ENCODE results near the gene CCDC7.
"Not testable (repeated sequence)": the region's sequence is repeated elsewhere in the genome, so short reads cannot be mapped to it uniquely, and the experiment has no call there.

The CCDC7 gene

GRCh38 chr10:32540691-32541470, 94.9 kb downstream of the CCDC7 start:
- DNase-seq = peak in 2 of 10 donors; percentile 55
- intact Hi-C loops (cut with DNase I) = no loop called here

DNA sequence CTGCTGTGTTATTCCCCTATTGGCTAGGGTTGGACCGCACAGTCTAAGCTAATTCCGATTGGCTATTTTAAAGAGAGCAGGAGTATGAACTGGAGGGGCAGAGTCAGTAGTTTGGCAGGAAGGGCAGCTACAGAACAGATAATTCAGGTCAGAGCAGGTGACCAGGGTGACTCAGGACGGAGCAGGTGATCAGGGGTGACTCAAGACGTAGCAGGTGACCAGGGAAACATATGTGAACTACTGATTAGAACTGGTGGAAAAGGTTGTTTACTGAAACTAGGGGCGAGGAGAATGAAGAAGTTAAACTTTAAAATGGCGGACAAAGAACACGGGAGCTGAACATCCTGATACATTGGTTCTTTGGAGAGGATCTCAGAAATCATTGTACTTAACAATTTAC, 102.3 kb downstream of the CCDC7 start:
- intact Hi-C loops (cut with DNase I) = no loop called here
- no peak for DNase-seq

DNA sequence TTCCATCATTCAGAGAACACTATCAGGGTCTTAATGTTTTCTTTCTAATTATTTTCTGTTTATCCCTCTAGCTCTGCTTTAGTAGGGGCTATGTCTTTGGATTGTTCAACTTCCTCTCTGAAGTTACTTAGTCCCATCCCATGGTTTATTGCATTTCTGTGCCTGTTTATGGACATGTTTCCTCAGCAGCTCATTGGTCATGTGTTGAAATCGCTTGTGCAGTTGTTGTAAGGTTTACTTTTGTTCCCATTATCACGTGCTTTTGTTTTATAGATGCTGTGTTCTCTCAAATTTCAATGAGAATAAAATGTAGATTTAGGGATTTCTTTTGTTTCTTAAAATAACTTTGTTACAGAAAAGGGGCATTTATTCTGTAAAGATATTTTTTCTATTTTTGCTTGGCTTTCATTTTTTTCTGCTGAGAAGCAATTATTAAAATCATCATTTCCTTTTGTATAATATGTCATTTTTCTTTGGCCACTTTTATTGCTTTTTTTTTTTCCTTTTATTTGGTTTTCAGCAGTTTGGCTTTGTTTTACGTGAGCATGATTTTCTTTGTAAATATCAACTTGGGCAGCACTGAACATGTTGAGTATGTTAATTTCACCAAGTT, 110.9 kb downstream of the CCDC7 start:
- intact Hi-C loops (cut with DNase I) = no loop called here
- no peak for DNase-seq

GRCh38 chr10:32562695-32563094, 116.8 kb downstream of the CCDC7 start:
- DNase-seq; intact Hi-C loops (cut with DNase I): not testable (repeated sequence)

- intact Hi-C loops (cut with DNase I) = no loop called here
- no peak for DNase-seq
Measured at GRCh38 chr10:32577448-32577847, 131.5 kb downstream of the CCDC7 start.

DNA sequence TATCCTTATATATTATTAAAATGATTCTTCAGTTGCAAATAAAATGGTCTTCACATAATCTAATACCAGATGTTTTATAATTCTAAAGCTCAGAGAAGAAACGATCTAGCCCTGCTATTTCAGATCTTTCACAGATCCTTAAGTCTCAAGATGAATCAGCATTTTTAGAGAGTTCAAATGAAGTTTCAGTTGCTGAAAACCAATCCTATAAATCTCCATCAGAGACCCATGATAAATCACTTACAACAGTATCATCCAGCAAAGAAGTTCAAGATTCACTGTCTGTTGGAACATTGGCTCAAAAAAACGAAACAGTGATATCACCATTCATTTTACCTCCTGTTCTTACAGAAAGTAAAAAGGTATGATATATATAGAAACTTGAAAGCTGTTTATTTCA, 137.0 kb downstream of the CCDC7 start:
- intact Hi-C loops (cut with DNase I) = no loop called here
- DNase-seq = no peak

DNA sequence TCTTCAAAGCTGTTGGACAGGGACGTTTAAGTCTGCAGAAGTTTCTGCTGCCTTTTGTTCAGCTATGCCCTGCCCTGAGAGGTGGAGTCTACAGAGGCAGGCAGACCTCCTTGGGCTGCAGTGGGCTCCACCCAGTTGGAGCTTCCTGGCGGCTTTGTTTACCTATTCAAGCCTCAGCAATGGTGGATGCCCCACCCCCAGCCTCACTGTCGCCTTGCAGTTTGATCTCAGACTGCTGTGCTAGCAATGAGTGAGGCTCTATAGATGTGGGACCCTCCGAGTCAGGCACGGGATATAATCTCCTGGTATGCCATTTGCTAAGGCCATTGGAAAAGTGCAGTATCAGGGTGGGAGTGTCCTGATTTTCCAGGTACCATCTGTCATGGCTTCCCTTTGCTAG, 152.1 kb downstream of the CCDC7 start:
- DNase-seq = peak in 2 of 10 donors; percentile 51 to 71
- intact Hi-C loops (cut with DNase I) = not testable (repeated sequence)

DNA sequence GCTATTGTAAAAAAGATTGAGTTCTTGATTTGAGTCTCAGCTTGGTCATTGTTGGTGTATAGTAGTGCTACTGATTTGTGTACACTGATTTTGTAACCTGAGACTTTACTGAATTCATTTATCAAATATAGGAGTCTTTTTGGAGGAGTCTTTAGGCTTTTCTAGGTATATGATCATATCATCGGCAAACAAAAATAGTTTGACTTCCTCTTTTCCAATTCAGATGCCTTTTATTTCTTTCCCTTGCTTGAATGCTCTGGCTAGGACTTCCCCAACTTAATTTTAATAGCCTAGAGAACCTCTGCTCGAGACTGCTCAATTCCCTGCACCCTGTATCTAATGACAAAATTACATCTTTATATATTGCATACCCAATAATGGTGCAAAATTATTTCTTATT, 154.4 kb downstream of the CCDC7 start:
- intact Hi-C loops (cut with DNase I) = no loop called here
- no peak for DNase-seq

GRCh38 chr10:32601562-32601961, 155.6 kb downstream of the CCDC7 start:
- DNase-seq; intact Hi-C loops (cut with DNase I): not testable (repeated sequence)

GRCh38 chr10:32605787-32606186, 159.8 kb downstream of the CCDC7 start:
- intact Hi-C loops (cut with DNase I) = no loop called here

DNA sequence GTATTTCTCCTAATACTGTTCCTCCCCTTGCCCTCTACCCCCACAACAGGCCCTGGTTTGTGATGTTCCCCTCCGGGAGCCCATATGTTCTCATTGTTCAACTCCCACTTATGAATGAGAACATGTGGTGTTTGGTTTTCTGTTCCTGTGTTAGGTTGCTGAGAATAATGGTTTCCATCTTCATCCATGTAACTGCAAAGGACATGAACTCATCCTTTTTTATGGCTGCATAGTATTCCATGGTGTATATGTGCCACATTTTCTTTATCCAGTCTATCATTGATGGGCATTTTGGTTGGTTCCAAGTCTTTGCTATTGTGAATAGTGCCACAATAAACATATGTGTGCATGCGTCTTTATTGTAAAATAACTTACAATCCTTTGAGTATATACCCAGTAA, 164.6 kb downstream of the CCDC7 start:
- intact Hi-C loops (cut with DNase I); DNase-seq: not testable (repeated sequence)

More at GRCh38 chr10:32605787-32606186, 159.8 kb downstream of the CCDC7 start:
- no peak for DNase-seq

GRCh38 chr10:32616438-32616837, 170.5 kb downstream of the CCDC7 start:
- no peak for DNase-seq
- intact Hi-C loops (cut with DNase I) = no loop called here

GRCh38 chr10:32618482-32618881, 172.5 kb downstream of the CCDC7 start:
- no peak for DNase-seq
- intact Hi-C loops (cut with DNase I) = no loop called here

DNA sequence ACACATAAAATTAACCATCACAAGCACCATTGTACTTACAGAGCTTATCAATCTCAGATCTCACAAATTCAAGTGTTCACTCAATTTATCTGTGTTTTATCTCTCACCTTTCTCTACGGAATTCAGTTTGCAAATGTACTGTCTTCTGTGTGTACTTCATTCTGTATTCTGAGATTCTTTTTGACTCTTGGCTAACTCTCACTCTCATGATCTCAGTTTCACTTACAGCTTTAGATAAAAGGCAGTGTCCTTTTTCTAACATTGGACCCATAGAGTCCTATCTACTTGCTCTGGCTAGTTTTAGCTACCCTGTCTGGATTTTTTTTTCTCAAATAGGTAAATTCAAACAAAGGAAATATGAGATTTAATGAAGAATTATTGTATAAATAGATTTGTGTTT, 176.0 kb downstream of the CCDC7 start:
- intact Hi-C loops (cut with DNase I) = no loop called here
- DNase-seq = no peak

- DNase-seq = no peak
- intact Hi-C loops (cut with DNase I) = no loop called here
Measured at GRCh38 chr10:32622409-32622808, 176.5 kb downstream of the CCDC7 start.

DNA sequence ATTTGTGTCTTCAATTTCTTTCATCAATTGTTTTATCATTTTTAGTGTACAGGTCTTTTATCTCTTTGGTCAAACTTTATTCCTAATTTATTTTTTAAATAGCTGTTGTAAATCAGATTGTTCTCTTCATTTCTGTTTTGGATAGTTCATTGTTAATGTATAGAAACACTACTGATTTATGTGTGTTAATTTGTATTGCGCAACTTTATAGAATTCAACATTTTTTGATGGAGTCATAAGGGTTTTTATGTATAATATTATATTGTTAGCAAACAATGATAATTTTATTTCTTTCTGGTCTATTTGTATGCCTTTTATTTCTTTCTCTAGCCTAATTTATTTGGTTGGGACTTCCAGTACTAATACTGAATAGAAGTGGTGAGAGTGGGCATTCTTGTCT, 181.2 kb downstream of the CCDC7 start:
- intact Hi-C loops (cut with DNase I) = no loop called here

DNA sequence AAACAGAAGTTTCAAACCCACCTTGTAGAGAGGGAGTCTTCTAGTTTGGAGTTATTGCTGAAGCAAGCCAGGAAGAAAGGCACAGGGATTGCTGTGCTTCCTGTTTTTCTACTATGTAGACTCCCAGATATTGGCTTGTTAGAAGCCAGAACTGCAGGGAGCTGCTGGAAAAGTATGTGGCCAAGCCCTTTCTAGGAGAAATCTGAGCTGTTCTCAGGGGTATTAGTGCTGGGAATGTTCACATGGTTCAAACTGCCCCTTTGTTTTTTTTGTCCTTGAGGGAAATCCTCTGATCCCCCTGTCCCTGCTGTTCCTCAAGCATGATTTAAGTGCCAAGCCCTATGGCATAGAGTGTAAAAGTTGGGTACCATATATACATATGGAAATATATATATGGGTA, 184.0 kb downstream of the CCDC7 start:
- intact Hi-C loops (cut with DNase I) = no loop called here
- DNase-seq = no peak

More for the DNA sequence above, 181.2 kb downstream of the CCDC7 start:
- no peak for DNase-seq

DNA sequence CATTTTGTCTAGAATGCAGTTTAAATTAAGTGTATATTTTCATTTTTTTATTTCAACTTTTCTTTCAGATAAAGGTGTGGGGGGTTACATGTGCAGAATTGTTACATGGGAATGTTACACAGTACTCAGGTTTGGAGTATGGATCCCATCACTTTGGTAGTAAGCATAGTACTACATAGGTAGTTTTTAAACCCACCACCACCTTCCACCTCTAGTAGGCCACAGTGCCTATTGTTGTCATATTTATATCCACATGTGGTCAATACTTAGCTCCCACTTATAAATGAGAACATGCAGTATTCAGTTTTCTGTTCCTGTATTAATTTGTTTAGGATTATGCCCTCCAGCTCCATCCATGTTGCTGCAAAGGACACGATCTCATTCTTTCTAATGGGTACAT, 200.6 kb downstream of the CCDC7 start:
- intact Hi-C loops (cut with DNase I) = no loop called here
- DNase-seq = no peak

GRCh38 chr10:32650246-32650655, 204.3 kb downstream of the CCDC7 start:
- intact Hi-C loops (cut with DNase I) = no loop called here
- no peak for DNase-seq

DNA sequence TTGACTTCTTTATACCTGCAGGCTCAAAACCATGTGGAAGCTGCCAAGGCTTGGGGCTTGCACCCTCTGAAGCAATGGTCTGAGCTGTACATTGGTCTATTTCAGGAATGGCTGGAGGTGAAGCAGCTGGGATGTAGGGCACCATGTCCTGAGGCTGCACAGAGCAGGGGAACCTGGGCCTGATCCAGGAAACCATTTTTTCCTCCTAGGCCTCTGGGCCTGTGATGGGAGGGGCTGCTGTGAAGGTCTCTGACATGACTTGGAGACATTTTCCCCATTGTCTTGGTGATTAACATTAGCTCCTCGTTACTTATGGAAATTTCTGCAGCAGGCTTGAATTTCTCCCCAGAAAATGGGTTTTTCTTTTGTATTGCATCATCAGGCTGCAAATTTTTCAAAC, 211.5 kb downstream of the CCDC7 start:
- intact Hi-C loops (cut with DNase I); DNase-seq: not testable (repeated sequence)

DNA sequence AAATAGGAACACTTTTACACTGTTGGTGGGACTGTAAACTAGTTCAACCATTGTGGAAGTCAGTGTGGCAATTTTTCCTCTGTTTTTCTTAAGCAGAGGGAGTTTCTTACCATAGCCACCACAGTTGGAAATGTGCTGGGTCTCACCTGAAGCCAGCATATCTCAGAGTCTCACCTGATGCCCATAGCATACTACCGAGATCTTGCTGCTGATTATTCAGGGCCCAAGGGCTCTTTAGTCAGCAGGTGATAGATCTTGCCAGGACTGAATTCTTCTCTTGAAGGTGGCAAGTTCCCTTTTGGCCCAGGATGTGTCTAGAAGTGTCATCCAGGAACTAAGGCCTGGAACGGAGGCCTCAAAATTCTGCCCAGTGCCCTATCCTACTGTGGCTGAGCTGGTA, 215.4 kb downstream of the CCDC7 start:
- no peak for DNase-seq
- intact Hi-C loops (cut with DNase I) = no loop called here

All from posterior cingulate gyrus (tissue), 11 donors.